Left ventricle myocardium inferior (tissue), 1 donor: ENCODE measurements around the gene STX7. TPM values are rescaled to one million over a fixed set of nuclear protein-coding genes. Genes with fewer than 3 reads are reported as not detected.
A peak's percentile ranks its signal among the peaks of the same experiment; 100 is the strongest.
"Not testable (repeated sequence)": the region's sequence is repeated elsewhere in the genome, so short reads cannot be mapped to it uniquely, and the experiment has no call there.

Source experiments
- DNase-seq: peaks from one replicate; pipeline ENCODE4 v3.0.0-alpha.2; 2020
- H3K27ac ChIP-seq: fragments of 200-600 bp; replicated peaks from 2 replicates; pipeline ENCODE4 v1.8.0; 2021
- H3K27me3 ChIP-seq: fragments of 200-600 bp; 2 replicates; pipeline ENCODE4 v1.8.0; 2021; ENCODE audit warnings: low read depth
- H3K36me3 ChIP-seq: fragments of 200-600 bp; 2 replicates; pipeline ENCODE4 v1.8.0; 2021
- H3K4me1 ChIP-seq: fragments of 200-600 bp; 2 replicates; pipeline ENCODE4 v1.8.0; 2021
- H3K4me3 ChIP-seq: fragments of 200-600 bp; 2 replicates; pipeline ENCODE4 v1.8.0; 2021; ENCODE audit warnings: mild to moderate bottlenecking, moderate library complexity
- H3K9me3 ChIP-seq: fragments of 200-600 bp; replicated peaks from 2 replicates; pipeline ENCODE4 v1.8.0; 2021
- CTCF ChIP-seq: fragments of 200-600 bp; IDR thresholded peaks from 2 replicates; pipeline ENCODE4 v1.8.0; 2021; ENCODE audit warnings: antibody characterized with exemption, mild to moderate bottlenecking, borderline replicate concordance
- intact Hi-C: fragments of 100-400 bp; cut with micrococcal nuclease; formaldehyde crosslinking; loops from one replicate; pipeline ENCODE4 v1.11.0; 2022
- total RNA-seq: library from RNA; stranded (reverse); fragmentation: NEBNext Ultra II Directional; extraction: Animal tissue kit (Norgen Biotek cat#: 25700); gene quantifications from one replicate; pipeline ENCODE4 v1.2.1, GENCODE V29; 2021
- donor health status: DM: no; HTN: yes; CAD: no; lungs with severe emphysema.

STX7 gene
- total RNA-seq, 1 donor from 2014 or later, result 48.4 TPM

- TF ChIP-seq CTCF, result no peak
- Histone ChIP-seq H3K4me3 (no peak overlapping the region), H3K27ac (no peak overlapping the region), H3K27me3 (peaks cover 34% of the 10 kb centered on the region), H3K36me3 (no peaks in the 10 kb centered on the region), H3K9me3 (no peaks in the 10 kb centered on the region), H3K4me1 (no peaks in the 10 kb centered on the region)
- no peak for DNase-seq
- intact Hi-C loops, result no loop called here
Measured at GRCh38 chr6:132544826-132545225, 31.9 kb upstream of the STX7 start.

GRCh38 chr6:132537977-132538376 lies 25.1 kb upstream of the STX7 start, which contains the start of gene TAAR9:
TSS of gene TAAR9 (plus strand) at chr6:132538277. CDS start at chr6:132538290, 13 bp downstream.
- H3K27me3 ChIP-seq, result peaks cover 54% of the 10 kb centered on the region
- intact Hi-C loops, result no loop called here

GRCh38 chr6:132537145-132537544 lies 24.2 kb upstream of the STX7 start:
- peaks cover 53% of the 10 kb centered on the region for H3K27me3 ChIP-seq
- intact Hi-C loops, result no loop called here
- no peak overlapping the region for H3K27ac ChIP-seq
- TF ChIP-seq CTCF, result no peak
- peaks cover 10% of the 10 kb centered on the region for H3K9me3 ChIP-seq
- no peak for DNase-seq
- no peaks in the 10 kb centered on the region for H3K4me1 ChIP-seq
- H3K36me3 ChIP-seq, result no peaks in the 10 kb centered on the region
- H3K4me3 ChIP-seq, result no peak overlapping the region

More at GRCh38 chr6:132537977-132538376, 25.1 kb upstream of the STX7 start, which contains the start of gene TAAR9:
- no peak for DNase-seq
- Histone ChIP-seq H3K27ac (no peak within 1 kb of the TSS), H3K9me3 (peaks cover 10% of the 10 kb centered on the region), H3K36me3 (no peaks in the 10 kb centered on the region), H3K4me1 (no peaks in the 10 kb centered on the region), H3K4me3 (no peak within 1 kb of the TSS)
- TF ChIP-seq CTCF, result no peak

- H3K27ac ChIP-seq, H3K4me3 ChIP-seq, H3K36me3 ChIP-seq, DNase-seq, H3K4me1 ChIP-seq, intact Hi-C loops: not testable (repeated sequence)
- Histone ChIP-seq H3K9me3 (peaks cover 10% of the 10 kb centered on the region), H3K27me3 (peaks cover 40% of the 10 kb centered on the region)
Measured at GRCh38 chr6:132534546-132534945, 21.6 kb upstream of the STX7 start.

GRCh38 chr6:132530293-132530974 lies 17.5 kb upstream of the STX7 start:
- intact Hi-C loops, result no loop called here
- Histone ChIP-seq H3K4me3 (peak overlapping the region; percentile 19), H3K27me3 (peaks cover 37% of the 10 kb centered on the region), H3K27ac (no peak overlapping the region), H3K9me3 (peaks cover 10% of the 10 kb centered on the region), H3K36me3 (no peaks in the 10 kb centered on the region), H3K4me1 (no peaks in the 10 kb centered on the region)
- DNase-seq, result no peak
- TF ChIP-seq CTCF, result peak; percentile 85

- TF ChIP-seq CTCF, result no peak
- peaks cover 34% of the 10 kb centered on the region for H3K27me3 ChIP-seq
- DNase-seq, result no peak
- no peak overlapping the region for H3K27ac ChIP-seq
- no peak overlapping the region for H3K4me3 ChIP-seq
- no peaks in the 10 kb centered on the region for H3K4me1 ChIP-seq
- H3K9me3 ChIP-seq, result no peaks in the 10 kb centered on the region
- intact Hi-C loops, result no loop called here
- no peaks in the 10 kb centered on the region for H3K36me3 ChIP-seq
Measured at GRCh38 chr6:132527791-132528190, 14.9 kb upstream of the STX7 start.
